ENCODE results near the gene ARAP3. TPM values are rescaled to one million over a fixed set of nuclear protein-coding genes. Genes with fewer than 3 reads are reported as not detected.

The ARAP3 gene
- total and polyA plus RNA-seq, 9 of the 15 experiments (the other 6 are each of a cell fraction or from before 2014, with no cell fraction given) = 0.83 to 25.7 (median 6.4) TPM

- Histone ChIP-seq H3K4me1 (replicated peaks in 1 of 2; ENCODE audit: control insufficient read depth in 2 of 2, insufficient read depth in 2 of 2, low read length in 2 of 2) (peaks cover 23 to 26% of the 10 kb centered on the region in 2 experiments), H2AFZ (ENCODE audit: low read depth, low read length) (no peak overlapping the region), H3K9me1 (ENCODE audit: control insufficient read depth, insufficient read depth, low read length) (no peaks in the 10 kb centered on the region), H3K9ac (ENCODE audit: insufficient read depth in 1 of 2, low read depth in 2 of 2, low read length in 2 of 2) (no peak overlapping the region), H3K4me2 (ENCODE audit: insufficient read depth, low read length) (no peak overlapping the region), H3K36me3 (ENCODE audit: control insufficient read depth, insufficient read depth, low read length) (no peaks in the 10 kb centered on the region), H3K27me3 (ENCODE audit: control insufficient read depth in 2 of 2, insufficient read depth in 2 of 2, low read length in 2 of 2) (peaks cover 0 to 38% of the 10 kb centered on the region in 2 experiments; a peak in 4 of 5 replicates), H3K4me3 (no peak overlapping the region), H3K9me3 (replicated peaks; ENCODE audit: control insufficient read depth, insufficient read depth, low read depth, low read length) (no peaks in the 10 kb centered on the region), H3K27ac (ENCODE audit: extremely low read depth, low read depth, low read length) (no peak overlapping the region), H4K20me1 (replicated peaks; ENCODE audit: control insufficient read depth, insufficient read depth, low read length) (no peaks in the 10 kb centered on the region), H3K79me2 (ENCODE audit: control insufficient read depth, insufficient read depth, low read length) (no peaks in the 10 kb centered on the region)
- no peak for FAIRE-seq
- no peak for DNase-seq (ENCODE audit: extremely low read depth in 1 of 4, low spot score in 3 of 4)
- POLR2A ChIA-PET = interaction anchor here (0.5 to 1.4 kb wide), 2 partner anchors 14 to 366 kb away, joined by 3 read pairs; no protein-coding TSS in a partner anchor
- no TSS peak for BruUV-seq (replicated peaks)
- CTCF ChIA-PET (ENCODE audit: low intra/inter-chr PET ratio) = no interaction called here
- in situ Hi-C loops (cut with MboI) (loop anchor here (5.0 kb wide), 1 partner anchor 262 kb away; the partner anchor contains the start of gene PCDH12), intact Hi-C loops (cut with micrococcal nuclease) (no loop called here)
- ATAC-seq = no peak
- whole genome bisulfite sequencing (ENCODE audit: insufficient coverage, low coverage, missing lambda C conversion rate) = 18% methylated on average over 11 of the region's 11 CpGs
- TF ChIP-seq MIER1 (IDR thresholded peaks at IDR 0.05; ENCODE audit: low read depth) (no peak), CCNT2 (IDR thresholded peaks at IDR 0.05; ENCODE audit: borderline replicate concordance, extremely low read depth, insufficient read length, low read depth, low read length) (no peak), BRD4 (IDR thresholded peaks at IDR 0.05) (no peak), KDM5B (IDR thresholded peaks at IDR 0.05; ENCODE audit: insufficient replicate concordance, low read depth, low read length) (no peak), XRCC4 (IDR thresholded peaks at IDR 0.05; ENCODE audit: extremely low read depth, insufficient read depth, insufficient read length) (no peak), SMAD1 (IDR thresholded peaks at IDR 0.05; ENCODE audit: low read depth, low read length, partially characterized antibody) (no peak), CREM (IDR thresholded peaks at IDR 0.05; ENCODE audit: low read depth) (no peak), ZNF407 (IDR thresholded peaks at IDR 0.05; ENCODE audit: low read depth) (no peak), TCF3 (CRISPR knock-in tag; IDR thresholded peaks at IDR 0.05) (no peak), MYBL2 (IDR thresholded peaks at IDR 0.05; ENCODE audit: low read depth) (no peak), MYBL2 (CRISPR knock-in tag; IDR thresholded peaks at IDR 0.05; ENCODE audit: borderline replicate concordance) (no peak)
- TF ChIP-seq, protein P1, sequence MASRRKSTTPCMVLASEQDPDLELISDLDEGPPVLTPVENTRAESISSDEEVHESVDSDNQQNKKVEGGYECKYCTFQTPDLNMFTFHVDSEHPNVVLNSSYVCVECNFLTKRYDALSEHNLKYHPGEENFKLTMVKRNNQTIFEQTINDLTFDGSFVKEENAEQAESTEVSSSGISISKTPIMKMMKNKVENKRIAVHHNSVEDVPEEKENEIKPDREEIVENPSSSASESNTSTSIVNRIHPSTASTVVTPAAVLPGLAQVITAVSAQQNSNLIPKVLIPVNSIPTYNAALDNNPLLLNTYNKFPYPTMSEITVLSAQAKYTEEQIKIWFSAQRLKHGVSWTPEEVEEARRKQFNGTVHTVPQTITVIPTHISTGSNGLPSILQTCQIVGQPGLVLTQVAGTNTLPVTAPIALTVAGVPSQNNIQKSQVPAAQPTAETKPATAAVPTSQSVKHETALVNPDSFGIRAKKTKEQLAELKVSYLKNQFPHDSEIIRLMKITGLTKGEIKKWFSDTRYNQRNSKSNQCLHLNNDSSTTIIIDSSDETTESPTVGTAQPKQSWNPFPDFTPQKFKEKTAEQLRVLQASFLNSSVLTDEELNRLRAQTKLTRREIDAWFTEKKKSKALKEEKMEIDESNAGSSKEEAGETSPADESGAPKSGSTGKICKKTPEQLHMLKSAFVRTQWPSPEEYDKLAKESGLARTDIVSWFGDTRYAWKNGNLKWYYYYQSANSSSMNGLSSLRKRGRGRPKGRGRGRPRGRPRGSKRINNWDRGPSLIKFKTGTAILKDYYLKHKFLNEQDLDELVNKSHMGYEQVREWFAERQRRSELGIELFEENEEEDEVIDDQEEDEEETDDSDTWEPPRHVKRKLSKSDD (conservative IDR thresholded peaks at IDR 0.05; ENCODE audit: low read length) = no peak
Measured at GRCh38 chr5:141695627-141696215, 13.7 kb upstream of the ARAP3 start.

Measured in K562 (cell line).